ENCODE data around the gene AFF4.
"Not testable (repeated sequence)": the region's sequence is repeated elsewhere in the genome, so short reads cannot be mapped to it uniquely, and the experiment has no call there.

AFF4 gene, protein sequence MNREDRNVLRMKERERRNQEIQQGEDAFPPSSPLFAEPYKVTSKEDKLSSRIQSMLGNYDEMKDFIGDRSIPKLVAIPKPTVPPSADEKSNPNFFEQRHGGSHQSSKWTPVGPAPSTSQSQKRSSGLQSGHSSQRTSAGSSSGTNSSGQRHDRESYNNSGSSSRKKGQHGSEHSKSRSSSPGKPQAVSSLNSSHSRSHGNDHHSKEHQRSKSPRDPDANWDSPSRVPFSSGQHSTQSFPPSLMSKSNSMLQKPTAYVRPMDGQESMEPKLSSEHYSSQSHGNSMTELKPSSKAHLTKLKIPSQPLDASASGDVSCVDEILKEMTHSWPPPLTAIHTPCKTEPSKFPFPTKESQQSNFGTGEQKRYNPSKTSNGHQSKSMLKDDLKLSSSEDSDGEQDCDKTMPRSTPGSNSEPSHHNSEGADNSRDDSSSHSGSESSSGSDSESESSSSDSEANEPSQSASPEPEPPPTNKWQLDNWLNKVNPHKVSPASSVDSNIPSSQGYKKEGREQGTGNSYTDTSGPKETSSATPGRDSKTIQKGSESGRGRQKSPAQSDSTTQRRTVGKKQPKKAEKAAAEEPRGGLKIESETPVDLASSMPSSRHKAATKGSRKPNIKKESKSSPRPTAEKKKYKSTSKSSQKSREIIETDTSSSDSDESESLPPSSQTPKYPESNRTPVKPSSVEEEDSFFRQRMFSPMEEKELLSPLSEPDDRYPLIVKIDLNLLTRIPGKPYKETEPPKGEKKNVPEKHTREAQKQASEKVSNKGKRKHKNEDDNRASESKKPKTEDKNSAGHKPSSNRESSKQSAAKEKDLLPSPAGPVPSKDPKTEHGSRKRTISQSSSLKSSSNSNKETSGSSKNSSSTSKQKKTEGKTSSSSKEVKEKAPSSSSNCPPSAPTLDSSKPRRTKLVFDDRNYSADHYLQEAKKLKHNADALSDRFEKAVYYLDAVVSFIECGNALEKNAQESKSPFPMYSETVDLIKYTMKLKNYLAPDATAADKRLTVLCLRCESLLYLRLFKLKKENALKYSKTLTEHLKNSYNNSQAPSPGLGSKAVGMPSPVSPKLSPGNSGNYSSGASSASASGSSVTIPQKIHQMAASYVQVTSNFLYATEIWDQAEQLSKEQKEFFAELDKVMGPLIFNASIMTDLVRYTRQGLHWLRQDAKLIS

DNA sequence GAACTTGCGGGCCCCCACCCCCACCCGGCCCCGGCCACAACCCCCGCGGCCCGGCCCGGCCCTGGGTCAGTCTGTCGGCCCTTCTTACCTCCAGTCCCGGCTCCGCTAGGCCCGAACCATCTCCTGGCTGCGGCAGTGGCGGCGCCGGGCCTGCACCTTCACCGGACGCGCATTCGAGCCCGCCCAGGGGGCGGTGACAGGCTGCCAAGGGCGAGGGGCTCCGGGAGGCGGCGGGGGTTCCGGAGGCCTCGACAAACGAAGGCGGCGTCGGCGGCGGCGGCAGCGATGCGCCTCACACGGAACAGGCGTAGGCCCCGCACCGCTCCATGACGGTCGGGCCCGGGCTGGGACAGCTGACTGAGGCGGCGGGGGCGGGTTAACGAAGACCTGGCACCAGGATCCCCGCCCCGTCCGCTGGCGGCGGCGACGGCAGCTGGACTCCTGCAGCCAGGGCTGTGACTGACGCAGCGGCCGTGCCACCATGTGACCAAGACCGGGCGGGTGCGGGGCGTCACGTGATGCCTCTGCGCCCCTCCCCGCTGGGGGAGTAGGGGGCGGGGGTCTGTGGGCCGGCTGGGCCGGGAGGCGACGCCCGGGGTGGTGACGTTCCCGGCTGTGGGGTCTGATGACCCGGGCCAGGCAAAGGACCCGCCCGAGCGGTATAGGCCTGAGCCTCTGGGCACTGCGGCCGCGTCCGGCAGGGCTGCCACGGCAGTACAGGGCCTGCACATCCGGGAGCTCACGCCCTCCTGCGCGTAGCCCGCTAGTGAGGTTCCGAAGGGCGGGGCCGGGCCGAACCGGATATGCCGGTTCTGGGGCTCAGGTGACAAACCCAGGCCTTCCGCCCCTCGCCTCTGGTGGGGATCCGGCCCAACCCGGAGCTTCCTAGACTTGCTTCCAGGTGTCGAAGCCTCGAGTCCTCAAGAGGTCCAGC is at the start of gene AFF4:
Gene AFF4, minus strand, starts transcription at position 464 of the 934 bp plus-strand sequence. CDS start 26,445 bp downstream, outside the sequence.
- peak; percentile 96 for DNase-seq

DNA sequence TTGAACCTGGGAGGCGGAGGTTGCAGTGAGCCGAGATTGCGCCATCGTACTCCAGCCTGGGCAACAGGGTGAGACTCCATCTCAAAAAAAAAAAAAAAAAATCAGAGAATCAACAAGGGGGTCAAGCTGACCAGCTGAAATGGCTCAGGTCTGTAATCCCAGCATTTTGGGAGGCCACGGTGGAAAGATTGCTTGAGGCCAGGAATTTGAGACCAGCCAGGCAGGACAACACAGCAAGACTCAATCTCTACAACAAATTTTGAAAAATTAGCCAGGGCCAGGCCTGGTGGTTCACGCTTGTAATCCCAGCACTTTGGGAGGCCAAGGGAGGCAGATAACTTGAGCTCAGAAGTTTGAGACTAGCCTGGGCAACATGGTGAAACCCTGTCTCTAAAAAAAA is 45.0 kb upstream of the AFF4 start:
- not testable (repeated sequence) for DNase-seq

DNA sequence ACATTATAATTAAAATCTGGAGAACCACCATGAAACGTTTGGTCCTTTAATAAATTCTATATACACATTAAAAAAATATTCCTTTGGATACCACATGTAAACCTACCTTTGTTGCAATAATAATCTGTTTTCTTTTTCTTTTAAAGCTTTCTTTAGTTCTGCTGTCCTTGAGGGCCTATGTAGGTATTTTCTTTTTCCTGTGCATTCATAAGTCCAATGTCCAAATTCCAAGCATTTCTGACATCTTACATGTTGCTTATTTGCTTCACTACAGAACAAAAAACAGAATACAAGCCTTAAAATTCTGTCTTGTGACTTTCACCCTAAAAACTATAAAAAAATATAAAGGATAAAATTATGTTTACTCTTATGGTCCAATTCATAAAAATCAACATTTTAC is 43.2 kb upstream of the AFF4 start:
- no peak for DNase-seq

DNA sequence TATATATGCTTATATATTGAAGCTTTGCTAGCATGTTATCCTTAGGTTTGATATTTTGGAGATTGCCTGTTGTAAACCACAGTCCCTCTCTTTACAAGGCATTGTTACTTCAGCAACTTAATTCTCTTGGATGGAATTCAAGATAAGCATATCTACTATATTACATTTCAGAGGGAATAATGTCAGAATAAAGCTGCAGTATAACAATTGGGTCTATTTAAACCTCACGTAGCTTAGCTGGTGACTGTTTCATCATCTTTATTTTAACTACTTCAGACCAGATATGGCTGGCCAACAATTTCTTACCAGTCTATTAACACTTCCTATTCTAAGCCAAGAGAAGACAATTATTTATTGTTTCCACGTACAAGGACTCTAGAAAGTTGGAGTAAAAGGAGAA is 35.8 kb upstream of the AFF4 start:
- no peak for DNase-seq

DNA sequence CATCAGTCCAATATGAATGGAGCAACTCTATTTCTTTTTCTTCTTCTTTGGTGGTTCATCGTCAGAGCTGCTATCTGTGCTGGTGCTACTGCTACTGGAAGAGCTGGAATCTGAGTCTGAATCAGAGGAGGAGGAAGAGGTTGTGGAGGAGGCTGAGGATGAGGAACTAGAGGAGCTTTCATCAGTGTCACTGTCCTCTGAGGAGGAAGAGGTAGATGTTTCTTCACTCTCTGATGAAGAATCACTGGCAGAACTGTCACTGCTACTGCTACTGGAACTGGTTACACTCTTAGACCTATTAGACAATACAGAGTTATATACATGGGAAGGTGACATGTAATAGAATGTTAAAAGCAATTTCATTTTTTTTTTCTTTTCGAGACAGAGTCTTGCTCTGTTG is 35.1 kb upstream of the AFF4 start:
- no peak for DNase-seq

DNA sequence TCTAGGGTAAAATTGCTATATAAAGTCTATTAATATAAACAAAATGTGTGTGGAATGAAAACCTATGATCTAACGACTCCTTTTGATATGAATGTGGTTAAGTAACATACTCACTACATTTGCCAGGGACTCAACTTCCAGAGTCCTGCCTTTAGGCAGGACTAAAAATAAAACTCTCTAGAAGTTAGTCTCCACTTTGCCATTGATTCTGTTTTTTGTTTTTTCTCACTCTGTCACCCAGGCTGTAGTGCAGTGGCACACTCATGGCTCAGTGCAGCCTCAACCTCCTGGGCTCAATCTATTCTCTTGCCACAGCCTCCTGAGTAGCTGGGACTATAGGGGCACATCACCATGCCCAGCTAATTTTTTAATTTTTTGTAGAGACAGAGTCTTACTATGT is 32.9 kb upstream of the AFF4 start:
- DNase-seq: no peak

DNA sequence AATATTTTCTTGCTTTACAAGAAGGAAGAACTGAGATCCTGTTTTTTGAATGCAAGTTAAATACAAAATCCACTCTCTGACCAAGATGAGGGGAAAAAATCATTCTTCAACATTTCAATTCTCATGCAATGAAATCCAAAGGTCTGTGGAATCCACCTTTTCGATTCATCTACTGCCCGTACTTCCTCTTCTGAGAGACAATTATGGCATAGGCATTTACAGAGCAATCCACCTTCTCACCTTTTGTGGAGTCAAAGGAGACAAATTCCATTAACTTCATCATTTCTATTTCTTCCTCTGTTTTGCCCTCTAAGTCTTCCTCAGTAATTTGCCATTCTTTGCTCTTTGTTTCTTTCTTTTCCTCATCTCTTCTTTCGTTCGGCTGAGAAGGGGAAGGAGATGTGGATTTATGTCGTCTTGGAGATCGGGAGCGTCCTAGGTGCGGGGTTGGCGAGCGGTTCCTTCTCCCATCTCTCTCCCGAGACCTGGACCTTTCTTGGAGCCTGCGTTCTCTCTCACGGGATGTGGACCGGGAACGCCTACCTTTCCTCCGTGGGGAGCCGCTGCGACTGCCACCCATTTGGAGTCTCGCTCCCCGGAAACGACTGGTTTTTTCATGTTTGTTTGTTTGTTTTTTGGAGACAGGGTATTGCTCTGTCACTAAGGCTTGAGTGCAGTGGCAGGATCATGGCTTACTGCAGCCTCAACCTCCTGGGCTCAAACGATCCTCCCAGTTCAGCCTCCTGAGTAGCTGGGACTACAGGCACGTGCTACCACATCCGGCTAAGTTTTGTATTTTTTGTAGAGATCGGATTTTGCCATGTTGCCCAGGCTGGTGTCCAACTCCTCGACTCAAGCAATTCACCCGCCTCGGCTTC is 24.3 kb upstream of the AFF4 start:
- DNase-seq: no peak

DNA sequence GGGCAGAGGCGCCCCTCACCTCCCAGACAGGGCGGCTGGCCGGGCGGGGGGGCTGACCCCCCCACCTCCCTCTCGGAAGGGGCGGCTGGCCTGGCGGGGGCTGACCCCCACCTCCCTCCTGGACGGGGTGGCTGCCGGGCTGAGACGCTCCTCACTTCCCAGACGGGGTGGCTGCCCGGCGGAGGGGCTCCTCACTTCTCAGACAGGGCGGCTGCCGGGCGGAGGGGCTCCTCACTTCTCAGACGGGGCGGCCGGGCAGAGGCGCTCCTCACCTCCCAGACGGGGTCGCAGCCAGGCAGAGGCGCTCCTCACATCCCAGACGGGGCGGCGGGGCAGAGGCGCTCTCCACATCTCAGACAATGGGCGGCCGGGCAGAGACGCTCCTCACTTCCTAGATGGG is 19.5 kb upstream of the AFF4 start:
- not testable (repeated sequence) for DNase-seq

DNA sequence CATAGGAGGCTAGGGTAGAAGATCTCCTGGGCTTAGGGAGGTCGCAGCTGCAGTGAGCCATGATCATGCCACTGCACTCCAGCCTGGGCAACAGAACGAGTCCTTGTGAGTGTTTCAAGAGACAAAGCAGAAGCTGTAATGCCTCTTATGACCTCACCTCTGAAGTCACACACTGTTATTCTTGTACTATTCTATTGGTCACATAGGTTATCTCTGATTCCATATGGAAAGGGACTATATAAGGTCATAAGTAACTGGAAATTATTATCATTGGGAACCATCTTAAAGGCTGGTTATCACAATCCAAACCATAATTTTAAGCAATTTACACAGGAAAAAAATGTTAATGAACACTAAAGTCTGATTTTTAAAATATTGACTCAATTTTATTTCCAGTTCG is 17.9 kb upstream of the AFF4 start:
- DNase-seq: no peak

DNA sequence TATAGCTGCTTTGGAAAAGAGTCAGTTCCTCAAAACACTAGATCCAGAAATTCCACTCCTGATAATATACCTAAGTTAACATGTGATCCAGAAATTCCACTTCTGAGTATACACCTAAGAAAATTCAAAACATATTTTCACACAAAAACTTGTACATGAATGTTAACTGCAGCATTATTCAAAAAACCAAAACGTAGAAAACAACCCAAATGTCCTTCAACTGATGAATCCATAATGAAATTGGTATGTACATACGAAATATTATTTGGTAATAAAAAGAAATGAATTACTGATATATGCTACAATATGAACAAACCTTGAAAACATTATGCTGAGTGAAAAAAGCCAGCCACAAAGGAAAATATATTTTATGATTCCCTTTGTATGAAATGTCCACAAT is 16.5 kb upstream of the AFF4 start:
- DNase-seq: no peak

DNA sequence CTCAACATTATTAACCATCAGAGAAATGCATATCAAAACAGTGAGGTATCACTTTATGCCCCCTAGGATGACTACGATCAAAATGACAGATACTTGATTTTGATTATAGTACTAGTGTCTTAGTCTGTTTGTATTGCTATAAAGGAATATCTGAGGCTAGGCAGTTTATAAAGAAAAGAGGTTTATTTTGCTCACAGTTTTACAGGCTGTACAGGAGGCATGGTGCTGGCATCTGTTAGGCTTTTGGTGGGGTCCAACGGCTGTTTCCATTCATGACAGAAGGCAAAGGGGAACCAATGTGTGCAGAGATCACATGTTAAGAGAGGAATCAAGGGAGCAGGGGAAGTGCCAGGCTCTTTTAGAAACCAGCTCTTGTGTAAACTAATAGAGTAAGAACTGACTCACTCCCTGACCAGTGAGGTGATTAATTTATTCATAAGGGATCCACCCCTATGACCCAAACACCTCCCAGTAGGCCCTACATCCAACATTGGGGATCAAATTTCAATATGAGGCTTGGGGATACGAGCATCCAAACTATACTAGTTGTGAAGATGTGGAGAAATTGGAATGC is 16.0 kb upstream of the AFF4 start:
- DNase-seq: peak; percentile 30

DNA sequence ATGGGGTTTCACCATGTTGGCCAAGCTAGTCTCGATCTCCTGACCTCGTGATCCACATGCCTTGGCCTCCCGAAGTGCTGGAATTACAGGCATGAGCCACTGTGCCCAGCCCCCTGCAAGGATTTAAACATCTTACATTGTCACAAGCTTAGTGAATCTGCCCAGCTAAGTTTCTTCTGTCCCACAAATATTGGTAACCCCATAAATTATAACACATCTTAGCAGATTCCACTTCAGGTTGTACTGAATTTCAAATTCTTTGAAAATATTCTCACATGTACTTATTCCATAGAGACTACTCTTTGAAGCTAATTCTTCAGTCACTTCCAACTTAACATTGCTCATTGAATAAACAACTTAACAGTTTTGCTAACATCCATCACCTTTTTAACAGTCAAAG is 13.4 kb upstream of the AFF4 start:
- no peak for DNase-seq

DNA sequence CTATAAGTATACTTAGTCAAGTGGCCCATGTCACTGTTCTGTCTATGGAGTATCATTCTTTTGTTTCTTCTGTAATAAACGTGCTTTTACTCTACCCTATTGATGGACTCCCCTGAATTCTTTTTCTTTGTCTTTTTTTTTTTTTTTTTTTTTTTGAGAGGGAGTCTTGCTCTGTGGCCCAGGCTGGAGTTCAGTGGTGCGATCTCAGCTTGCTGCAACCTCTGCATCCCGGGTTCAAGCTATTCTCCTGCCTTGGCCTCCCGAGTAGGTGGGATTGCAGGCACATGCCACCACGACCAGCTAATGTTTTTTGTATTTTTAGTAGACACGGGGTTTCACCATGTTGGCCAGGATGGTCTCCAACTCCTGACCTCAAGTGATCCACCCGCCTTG is 9.0 kb upstream of the AFF4 start:
- not testable (repeated sequence) for DNase-seq

DNA sequence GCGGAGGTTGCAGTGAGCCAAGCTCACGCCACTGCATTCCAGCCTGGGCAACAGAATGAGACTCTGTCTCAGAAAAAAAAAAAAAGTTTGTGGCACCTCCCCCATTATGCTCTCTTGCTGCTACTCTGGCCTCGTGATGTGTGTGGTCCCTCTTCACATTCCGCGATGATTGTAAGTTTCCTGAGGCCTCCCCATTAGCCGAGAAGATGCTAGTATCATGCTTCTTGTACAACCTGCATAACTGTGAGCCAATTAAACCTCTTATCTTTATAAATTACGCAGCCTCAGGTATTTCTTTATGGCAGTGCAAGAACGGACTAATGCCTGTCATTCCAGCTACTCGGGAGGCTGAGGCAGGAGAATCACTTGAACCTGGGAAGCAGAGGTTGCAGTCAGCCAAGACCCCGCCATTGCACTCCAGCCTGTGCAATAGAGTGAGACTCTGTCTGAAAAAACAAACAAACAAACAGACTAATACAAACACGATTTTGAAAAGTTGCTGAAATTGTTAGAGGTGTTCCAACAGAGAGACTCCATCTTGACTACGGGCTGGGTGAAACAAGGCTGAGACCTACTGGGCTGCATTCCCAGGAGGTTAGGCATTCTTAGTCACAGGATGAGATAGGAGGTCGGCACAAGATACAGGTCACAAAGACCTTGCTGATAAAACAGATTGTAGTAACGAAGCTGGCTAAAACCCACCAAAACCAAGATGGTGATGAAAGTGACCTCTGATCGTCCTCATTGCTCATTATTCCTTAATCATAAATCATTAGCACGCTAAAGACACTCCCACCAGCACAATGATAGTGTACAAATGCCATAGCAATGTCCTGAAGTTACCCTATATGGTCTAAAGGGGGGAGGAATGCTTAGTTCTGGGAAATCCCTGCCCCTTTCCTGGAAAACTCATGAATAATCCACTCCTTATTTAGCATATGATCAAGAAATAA is 8.3 kb upstream of the AFF4 start:
- DNase-seq: peak; percentile 34

DNA sequence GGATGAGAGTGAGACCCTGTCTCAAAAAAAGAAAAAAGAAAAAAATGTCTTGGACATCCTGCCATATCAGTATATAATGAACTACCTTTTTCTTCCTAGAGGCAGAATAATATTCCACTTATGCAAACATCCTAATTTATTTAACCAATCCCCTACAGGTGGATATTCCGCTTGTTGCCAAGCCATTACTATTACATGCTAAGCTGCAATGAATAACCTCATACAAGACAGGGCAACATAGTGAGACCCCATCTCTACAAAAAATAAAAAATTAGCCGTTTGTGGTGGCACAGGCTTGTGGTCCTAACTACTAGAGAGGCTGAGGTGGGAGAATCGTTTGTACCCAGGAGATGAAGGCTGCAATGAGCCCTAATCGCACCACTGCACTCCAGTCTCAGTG is 1.7 kb upstream of the AFF4 start:
- no peak for DNase-seq

DNA sequence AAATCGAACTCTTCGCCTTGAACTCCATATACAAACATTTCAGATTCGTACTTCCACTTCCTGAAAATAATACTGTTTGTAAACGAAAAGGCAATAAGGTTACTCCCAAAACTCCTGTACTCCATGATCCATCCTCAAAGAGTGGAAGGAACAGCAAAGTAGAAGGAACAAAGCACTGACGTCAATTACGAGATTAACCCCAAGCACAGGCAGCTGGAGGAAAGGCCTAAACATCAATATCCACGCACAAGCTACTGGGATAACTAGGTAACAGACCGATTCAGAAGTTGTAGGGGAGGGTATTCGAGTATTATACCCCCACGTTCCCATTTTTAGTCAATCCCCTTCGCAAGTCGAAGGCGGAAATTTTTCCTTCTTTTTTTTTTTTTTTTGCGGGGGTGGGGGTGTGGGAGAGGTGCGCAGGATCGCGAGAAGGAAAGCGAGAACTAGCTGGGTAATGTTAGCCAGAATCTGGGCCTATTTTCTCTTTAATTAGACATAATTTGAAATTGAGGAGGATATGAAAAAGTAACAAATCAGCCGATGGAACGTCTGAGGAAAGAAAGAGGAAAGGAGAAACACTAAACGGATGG is 909 bp downstream of the AFF4 start:
- peak; percentile 66 for DNase-seq

DNA sequence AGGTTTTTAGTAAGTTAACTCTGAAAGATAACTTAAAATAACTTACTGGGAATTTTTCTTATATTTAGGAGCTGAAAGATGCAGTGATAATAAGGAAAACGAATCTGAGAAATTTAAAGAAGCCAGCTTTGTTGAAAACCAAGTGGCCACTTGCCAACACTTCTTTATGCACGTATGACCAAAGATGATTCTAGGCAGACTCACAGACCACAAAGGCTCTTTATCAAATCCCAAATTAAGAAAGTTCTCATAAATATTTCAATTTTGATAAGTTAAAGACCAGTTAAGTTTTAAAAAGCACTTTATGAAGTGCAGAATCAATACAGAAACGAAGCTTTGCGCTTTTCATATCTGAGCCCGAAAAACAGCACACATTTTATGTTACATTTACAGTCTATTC is 1.5 kb downstream of the AFF4 start:
- peak; percentile 53 for DNase-seq

DNA sequence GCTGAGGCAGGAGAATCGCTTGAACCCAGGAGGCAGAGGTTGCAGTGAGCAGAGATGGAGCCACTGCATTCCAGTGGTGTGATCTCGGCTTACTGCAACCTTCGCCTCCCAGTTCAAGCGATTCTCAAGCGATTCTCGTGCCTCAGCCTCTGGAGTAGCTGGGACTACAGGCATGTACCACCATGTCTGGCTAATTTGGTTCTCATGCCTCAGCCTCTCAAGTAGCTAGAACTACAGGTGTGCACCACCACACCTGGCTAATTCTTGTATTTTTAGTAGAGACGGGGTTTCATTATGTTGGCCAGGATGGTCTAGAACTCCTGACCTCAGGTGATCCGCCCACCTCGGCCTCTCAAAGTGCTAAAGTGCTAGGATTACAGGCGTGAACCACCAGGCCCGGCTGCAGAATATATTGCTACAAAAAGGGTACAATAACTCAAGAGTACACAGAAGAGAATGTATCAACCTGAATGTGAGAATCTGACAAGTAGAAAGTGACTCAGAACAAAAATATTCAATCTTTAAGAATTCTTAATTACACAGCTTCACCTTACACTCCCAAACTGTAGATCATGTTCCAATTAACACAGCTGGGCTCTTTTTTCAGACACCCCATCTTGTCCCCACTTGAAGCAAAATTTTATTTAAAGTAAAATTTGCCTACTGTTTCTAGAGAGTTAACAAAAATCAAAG is 2.2 kb downstream of the AFF4 start:
- peak; percentile 13 for DNase-seq
